GM21723 (cell line): ENCODE measurements around the gene POLK.
"Not testable (repeated sequence)": the region's sequence is repeated elsewhere in the genome, so short reads cannot be mapped to it uniquely, and the experiment has no call there.

Experiments
- ATAC-seq: cut with Tn5 transposase; IDR thresholded peaks from one replicate; pipeline ENCODE4 v1.9.1; 2021; ENCODE audit warnings: mild to moderate bottlenecking, moderate library complexity; ENCODE audit not compliant: unreplicated experiment

Gene POLK

DNA sequence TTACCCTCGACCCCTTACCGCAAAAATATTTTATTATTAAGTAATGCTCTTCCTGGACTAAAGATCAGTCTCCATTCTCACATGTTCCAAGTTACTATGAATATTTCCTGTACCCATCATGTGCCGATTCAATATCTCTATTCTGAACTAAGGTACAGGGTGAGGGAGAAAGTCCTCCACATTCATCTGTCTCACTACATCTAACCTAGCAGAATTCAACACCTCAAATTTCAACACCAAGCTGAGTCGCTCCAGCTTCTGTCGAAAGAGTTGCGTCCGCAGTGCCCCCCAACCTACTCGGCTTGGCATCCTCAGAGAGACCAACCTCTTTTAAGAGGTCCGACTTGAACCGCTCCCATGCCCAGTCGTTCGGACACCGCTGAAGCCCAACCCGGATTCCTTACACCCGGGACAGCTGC lies 1.3 kb upstream of the POLK start:
- ATAC-seq, result peak; percentile 10

GRCh38 chr5:75510836-75511434 lies 756 bp upstream of the POLK start:
- ATAC-seq, result peak; percentile 44

DNA sequence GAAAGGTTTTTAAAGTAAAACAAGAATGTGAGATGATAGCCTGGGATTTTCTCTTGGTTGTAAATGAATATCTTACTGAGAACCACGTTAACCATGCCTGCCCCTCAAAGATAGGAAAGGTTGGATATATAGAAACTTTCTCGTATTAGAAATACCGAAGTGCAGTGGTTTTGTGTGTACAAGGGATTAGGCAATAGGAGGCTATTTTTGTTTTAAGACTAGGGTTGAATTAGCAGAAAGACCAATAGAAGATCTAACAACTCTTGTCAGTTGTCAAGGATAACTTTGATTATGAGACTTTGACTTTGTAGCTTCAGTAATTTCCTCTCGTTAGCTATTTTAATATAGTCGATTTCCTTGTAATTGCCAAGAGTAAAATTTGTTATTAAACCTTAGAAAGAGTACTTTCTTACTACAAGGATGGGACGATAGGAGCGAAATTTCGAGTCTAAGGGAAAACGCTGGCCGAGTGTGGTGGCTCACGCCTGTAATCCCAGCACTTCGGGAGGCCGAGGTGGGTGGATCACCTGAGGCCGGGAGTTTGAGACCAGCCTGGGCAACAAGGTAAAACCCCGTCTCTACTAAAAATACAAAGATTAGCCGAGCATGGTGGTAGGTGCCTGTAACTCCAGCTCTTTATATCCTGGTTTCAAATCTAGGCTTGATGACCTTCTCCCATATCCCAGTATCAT lies 838 bp downstream of the POLK start:
- ATAC-seq, result no peak

DNA sequence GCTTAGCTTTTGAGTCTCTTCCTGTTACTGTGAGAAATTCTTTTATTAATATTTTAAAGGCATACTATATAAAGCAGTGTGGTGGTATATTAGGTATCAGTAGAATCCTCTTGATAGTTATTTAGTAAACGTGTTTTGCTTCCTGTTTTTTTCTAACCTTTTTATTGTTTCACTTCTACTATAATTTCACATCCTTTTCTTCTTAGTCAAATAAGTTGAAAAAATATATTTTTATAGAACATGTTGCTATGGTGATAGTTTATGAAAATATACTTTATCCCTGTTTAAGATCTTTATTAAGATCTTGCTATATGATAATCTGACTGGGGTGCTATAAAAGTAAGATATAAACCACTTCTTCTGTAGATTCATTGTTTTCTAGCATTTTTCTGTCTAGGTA lies 2.1 kb downstream of the POLK start:
- no peak for ATAC-seq

DNA sequence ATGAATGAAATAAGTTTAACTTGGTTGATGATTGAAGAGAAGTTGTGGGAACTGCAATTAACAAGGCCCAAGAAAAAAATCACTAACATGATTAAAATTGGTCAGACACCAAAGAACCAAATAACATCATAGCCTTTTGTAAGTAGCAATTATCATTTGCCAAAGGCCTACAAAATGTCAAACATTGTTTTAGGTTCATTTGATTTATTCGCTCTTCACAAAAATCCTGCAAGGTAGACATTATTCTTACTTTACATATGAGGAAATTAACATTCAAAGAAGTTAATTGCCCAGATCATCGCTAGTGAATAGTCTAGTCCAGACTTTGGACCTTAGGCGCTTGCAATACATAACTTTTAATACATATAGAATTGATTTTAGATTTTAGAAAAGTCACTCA lies 2.6 kb downstream of the POLK start:
- ATAC-seq, result no peak

GRCh38 chr5:75519761-75520160 lies 8.1 kb downstream of the POLK start:
- no peak for ATAC-seq

DNA sequence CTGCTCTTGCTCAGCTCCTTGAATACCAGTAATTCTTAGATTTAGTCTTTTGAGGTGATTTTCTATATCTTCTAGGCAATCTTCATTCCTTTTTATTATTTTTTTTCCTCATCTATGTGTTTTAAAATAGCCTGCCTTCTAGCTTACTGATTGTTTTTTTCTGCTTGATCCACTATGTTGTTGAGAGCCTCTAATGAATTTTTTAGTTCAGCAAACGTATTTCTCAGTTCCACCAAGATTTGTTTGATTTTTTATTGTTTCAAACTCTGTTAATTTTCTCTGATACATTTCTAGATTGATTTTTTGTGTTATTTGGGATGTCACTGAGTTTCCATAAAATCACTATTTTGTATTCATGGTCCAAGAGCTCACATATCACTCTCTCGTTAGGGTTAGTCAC lies 9.5 kb downstream of the POLK start:
- no peak for ATAC-seq

DNA sequence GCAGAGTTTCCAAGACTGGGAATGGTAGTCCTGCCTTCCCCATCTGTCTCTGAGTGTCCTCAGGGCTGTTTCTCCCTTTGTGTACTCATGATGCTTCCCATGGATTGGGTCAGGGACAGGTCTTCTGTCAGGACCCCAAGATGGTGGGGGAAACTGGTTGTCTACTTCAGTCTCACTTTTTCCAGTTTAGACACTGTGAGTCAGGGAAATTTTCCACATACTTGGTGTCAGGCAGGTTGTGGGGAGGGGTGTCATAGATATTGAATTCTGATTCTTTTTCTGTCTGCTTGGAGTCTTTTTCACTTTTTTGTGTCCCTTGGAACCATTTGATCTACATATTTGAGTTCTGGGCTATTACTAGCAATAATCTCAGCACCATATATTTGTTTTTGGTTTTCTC lies 10.3 kb downstream of the POLK start:
- no peak for ATAC-seq

GRCh38 chr5:75522542-75522941 lies 10.9 kb downstream of the POLK start:
- ATAC-seq, result no peak

DNA sequence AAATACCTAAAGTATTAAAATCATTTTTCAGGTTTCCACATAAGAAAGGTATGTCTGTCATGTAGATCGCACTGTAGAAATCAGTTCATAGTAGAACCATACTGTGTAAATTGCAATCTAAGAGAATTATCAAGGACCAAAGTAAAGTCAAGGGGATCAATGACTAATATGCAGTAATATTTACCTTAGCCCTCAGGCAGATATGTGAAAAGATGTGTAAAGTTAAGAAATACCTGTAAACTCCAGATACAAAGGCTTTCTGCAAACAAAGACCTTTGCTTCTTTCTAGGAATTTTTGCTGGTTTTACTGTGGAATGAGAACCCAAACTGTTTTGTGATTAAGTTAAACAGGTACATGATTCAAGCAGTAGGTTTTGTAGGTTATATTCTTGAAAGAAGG lies 11.6 kb downstream of the POLK start:
- no peak for ATAC-seq

DNA sequence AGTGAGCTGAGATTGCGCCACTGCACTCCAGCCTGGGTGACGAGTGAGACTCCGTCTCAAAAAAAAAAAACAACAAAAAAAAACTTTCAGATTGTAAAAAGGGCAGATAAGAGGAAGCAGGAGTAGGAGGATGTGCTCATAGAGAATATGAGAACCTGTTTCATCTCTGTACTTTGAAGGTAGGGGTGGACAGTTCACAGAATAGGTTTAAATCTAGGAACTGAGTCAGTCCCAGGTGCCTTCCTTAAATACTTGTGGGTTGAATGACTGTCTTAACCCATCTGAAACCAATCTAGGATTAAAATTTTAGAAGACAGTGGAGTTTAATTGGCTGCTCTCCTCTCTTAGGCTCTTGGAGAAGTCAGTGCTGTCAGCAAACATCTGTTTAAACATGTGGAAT lies 12.4 kb downstream of the POLK start:
- ATAC-seq, result peak; percentile 85

- ATAC-seq, result no peak
Observed at GRCh38 chr5:75524591-75524990, 12.9 kb downstream of the POLK start.

DNA sequence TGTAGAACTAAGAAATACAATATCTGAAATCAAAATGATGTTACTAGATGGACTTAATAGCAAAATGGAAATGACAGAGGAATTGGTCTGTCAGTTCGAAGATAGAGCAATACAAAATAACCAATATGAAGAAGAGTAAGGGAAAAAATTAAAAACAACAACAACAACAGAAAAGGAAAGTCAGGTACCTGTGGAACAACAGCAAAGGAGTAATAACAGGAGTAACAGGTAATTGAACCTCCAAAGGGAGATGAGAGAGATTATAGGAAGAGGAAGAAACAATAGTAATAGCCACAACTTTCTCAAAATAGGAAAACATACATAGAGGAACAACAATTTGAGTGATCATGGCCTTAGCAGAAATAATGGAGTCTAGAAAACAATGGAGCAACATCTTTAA lies 13.7 kb downstream of the POLK start:
- ATAC-seq, result no peak

DNA sequence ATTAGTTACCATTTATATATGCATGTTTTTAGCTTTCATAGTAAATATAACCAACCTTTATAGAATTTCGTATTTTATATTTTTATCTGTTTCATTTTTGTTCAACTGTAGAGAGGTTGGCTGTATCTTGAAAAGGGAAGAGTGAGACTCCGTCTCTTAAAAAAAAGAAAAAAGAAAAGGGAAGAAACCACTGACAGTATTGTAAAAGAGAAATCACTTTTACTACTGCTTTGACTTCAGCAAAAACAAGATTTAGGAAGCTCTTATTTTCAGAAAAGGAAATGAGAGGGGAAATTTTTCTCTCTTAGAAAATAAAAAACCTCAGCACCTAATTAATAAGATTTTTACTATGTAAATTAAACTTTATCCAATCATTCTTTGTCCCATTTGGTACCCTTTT lies 14.4 kb downstream of the POLK start:
- no peak for ATAC-seq

GRCh38 chr5:75529185-75529584 lies 17.5 kb downstream of the POLK start:
- ATAC-seq, result no peak

DNA sequence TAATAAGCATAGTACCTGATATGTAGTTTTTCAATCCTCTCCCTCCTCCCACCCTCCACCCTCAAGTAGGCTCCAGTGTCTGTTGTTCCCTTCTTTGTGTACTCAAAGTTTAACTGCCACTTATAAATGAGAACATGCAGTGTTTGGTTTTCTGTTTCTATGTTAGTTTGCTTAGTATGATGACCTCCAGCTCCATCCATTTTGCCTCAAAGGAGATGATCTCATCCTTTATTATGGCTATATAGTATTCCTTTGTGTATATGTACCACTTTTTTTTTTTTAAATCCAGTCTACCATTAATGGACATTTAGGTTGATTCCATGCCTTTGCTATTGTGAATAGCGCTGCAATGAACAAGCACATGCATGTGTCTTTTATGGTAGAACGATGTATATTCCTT lies 20.5 kb downstream of the POLK start:
- ATAC-seq, result no peak

- ATAC-seq, result not testable (repeated sequence)
Observed at GRCh38 chr5:75533716-75534115, 22.0 kb downstream of the POLK start.

DNA sequence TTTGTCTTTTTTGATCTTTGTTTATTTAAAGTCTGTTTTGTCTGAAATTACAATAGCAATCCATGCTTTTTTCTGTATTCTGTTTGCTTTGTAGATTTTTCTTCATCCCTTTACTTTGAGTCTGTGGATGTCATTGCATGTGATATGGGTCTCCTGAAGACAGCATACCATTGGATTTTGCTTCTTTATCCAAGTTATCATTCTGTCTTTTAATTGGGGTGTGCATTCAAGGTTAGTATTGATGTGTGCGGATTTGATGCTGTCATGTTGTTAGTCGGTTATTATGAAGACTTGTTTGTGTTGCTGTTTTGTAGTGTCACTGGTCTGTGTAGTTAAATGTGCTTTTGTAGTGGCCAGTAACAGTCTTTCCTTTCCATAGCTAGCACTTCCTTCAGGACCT lies 23.0 kb downstream of the POLK start:
- ATAC-seq, result no peak

GRCh38 chr5:75536147-75536546 lies 24.5 kb downstream of the POLK start:
- no peak for ATAC-seq

- ATAC-seq, result no peak
Observed at GRCh38 chr5:75536694-75537360, 25.1 kb downstream of the POLK start.

GRCh38 chr5:75538211-75538610 lies 26.5 kb downstream of the POLK start:
- ATAC-seq, result no peak

DNA sequence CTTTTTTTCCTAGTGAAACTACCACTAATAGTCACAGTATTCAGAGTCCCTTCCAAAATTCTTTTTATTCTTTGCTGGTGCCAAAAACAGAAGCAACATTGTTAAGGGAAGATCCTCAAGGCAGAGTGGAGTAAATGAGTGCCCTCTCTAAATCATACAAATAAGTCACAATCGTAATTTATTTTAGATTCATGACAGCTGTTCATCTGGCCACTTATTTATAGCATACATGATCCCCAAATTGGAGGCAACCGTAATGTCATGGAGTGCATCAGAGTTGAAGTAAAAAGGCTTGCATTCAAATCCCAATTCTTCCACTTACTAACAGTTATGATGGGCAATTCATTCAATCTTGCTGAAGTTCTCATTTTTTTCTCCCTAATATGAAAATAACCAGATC lies 33.4 kb downstream of the POLK start:
- ATAC-seq, result no peak
